Liver (tissue), 9 donors: ENCODE results near the gene CDH9. TPM values are rescaled to one million over a fixed set of nuclear protein-coding genes. Genes with fewer than 3 reads are reported as not detected.

ENCODE experiments used
- DNase-seq: peaks from one replicate; pipeline ENCODE4 v3.0.0-alpha.2; 2017; ENCODE audit warnings: low spot score
- H3K27ac ChIP-seq, 2 donors: one replicate each; pipeline ENCODE4 v1.7.0; 2013; ENCODE audit warnings: inconsistent platforms in 2 of 2, low read length in 2 of 2, control low read depth in 1 of 2, low read depth in 1 of 2, mild to moderate bottlenecking in 1 of 2
- H3K27me3 ChIP-seq, 4 donors: one replicate each; pipeline versions ENCODE4 v1.6.1 to v1.7.0; 2013; ENCODE audit warnings: low read length in 3 of 4, inconsistent platforms in 1 of 4, mild to moderate bottlenecking in 1 of 4, moderate library complexity in 1 of 4; ENCODE audit not compliant: control insufficient read depth in 4 of 4, insufficient read depth in 4 of 4
- H3K36me3 ChIP-seq, 4 donors: one replicate each; pipeline versions ENCODE4 v1.6.1 to v1.7.0; 2013; ENCODE audit warnings: low read length in 3 of 4, mild to moderate bottlenecking in 3 of 4, low read depth in 1 of 4, moderate library complexity in 1 of 4; ENCODE audit not compliant: control insufficient read depth in 4 of 4, insufficient read depth in 3 of 4
- H3K4me1 ChIP-seq, 4 donors: one replicate each; pipeline versions ENCODE4 v1.6.1 to v1.7.0; 2013; ENCODE audit warnings: low read length in 3 of 4, mild to moderate bottlenecking in 3 of 4, moderate library complexity in 1 of 4; ENCODE audit not compliant: control insufficient read depth in 4 of 4, insufficient read depth in 4 of 4
- H3K4me3 ChIP-seq, 3 donors: one replicate each; pipeline versions ENCODE4 v1.6.1 to v1.7.0; 2013; ENCODE audit warnings: low read length in 3 of 3, control low read depth in 1 of 3, low read depth in 1 of 3, mild to moderate bottlenecking in 1 of 3
- H3K9ac ChIP-seq, 2 donors: one replicate each; pipeline ENCODE4 v1.7.0; 2013; ENCODE audit warnings: low read length in 2 of 2, mild to moderate bottlenecking in 2 of 2, moderate library complexity in 2 of 2, control low read depth in 1 of 2, low read depth in 1 of 2
- H3K9me3 ChIP-seq, 4 donors: one replicate each; pipeline versions ENCODE4 v1.6.1 to v1.7.0; 2013; ENCODE audit warnings: low read length in 3 of 4; ENCODE audit not compliant: control insufficient read depth in 4 of 4
- ATF3 ChIP-seq: IDR thresholded peaks from 2 replicates; pipeline ENCODE4 v1.6.1; 2016; ENCODE audit warnings: antibody characterized with exemption
- EGR1 ChIP-seq, 2 donors: IDR thresholded peaks; 2 replicates each; pipeline ENCODE4 v1.6.1; 2016 to 2018; ENCODE audit warnings: antibody characterized with exemption in 2 of 2, low read depth in 2 of 2
- FOXA1 ChIP-seq: IDR thresholded peaks from 2 replicates; pipeline ENCODE4 v1.6.1; 2016; ENCODE audit warnings: antibody characterized with exemption
- FOXA2 ChIP-seq: IDR thresholded peaks from 2 replicates; pipeline ENCODE4 v1.6.1; 2016; ENCODE audit warnings: antibody characterized with exemption
- GABPA ChIP-seq, 2 donors: IDR thresholded peaks in 1 of 2; conservative IDR thresholded peaks in 1 of 2; 2 replicates each; pipeline ENCODE4 v1.6.1; 2016; ENCODE audit warnings: antibody characterized with exemption in 2 of 2, mild to moderate bottlenecking in 1 of 2, moderate library complexity in 1 of 2
- HNF4A ChIP-seq, 2 donors: conservative IDR thresholded peaks; 2 replicates each; pipeline ENCODE4 v1.6.1; 2016; ENCODE audit warnings: antibody characterized with exemption in 2 of 2, mild to moderate bottlenecking in 2 of 2
- JUND ChIP-seq, 2 donors: IDR thresholded peaks; 2 replicates each; pipeline ENCODE4 v1.6.1; 2016; ENCODE audit warnings: antibody characterized with exemption in 2 of 2
- MAX ChIP-seq: IDR thresholded peaks from 2 replicates; pipeline ENCODE4 v1.6.1; 2016; ENCODE audit warnings: antibody characterized with exemption
- RAD21 ChIP-seq, 2 donors: IDR thresholded peaks; 2 replicates each; pipeline ENCODE4 v1.6.1; 2016; ENCODE audit warnings: antibody characterized with exemption in 2 of 2, mild to moderate bottlenecking in 2 of 2
- RXRA ChIP-seq, 2 donors: IDR thresholded peaks; 2 replicates each; pipeline ENCODE4 v1.6.1; 2017 to 2018; ENCODE audit warnings: antibody characterized with exemption in 2 of 2, mild to moderate bottlenecking in 1 of 2
- SP1 ChIP-seq: IDR thresholded peaks from 2 replicates; pipeline ENCODE4 v1.6.1; 2018; ENCODE audit warnings: antibody characterized with exemption, mild to moderate bottlenecking
- YY1 ChIP-seq: IDR thresholded peaks from 2 replicates; pipeline ENCODE4 v1.6.1; 2016; ENCODE audit warnings: antibody characterized with exemption, mild to moderate bottlenecking
- WGBS: extraction: QIAGEN DNeasy Blood & Tissue Kit; methylation state at CpG from one replicate; pipeline ENCODE4 v1.1.7; 2013; 5-methylcytosine and 5-hydroxymethylcytosine counted together
- polyA plus RNA-seq, 2 donors: library from polyadenylated mRNA; stranded (reverse) in 1 of 2; unstranded in 1 of 2; fragments of 200-250 nt in 1 of 2; fragments of >200 nt in 1 of 2; fragmentation: Nextera tagmentation in 1 of 2; extraction: Ambion mirVana in 1 of 2; gene quantifications; one replicate each; pipeline versions ENCODE4 v1.2.1 to v1.2.3, GENCODE V29; 2013 to 2015
- total RNA-seq, 2 donors: library from RNA; depleted of rRNA; stranded (reverse); fragments of >200 nt; gene quantifications; one replicate each; pipeline ENCODE4 v1.2.3, GENCODE V29; 2014
- TF ChIP-seq, protein P1 (sequence below): IDR thresholded peaks from 2 replicates; pipeline ENCODE4 v1.6.1; 2016; ENCODE audit warnings: antibody characterized with exemption
- TF ChIP-seq, protein P2 (sequence below): fragments of 150-350 bp; IDR thresholded peaks from 2 replicates; pipeline ENCODE4 v1.5.1; 2017; ENCODE audit warnings: improper control_type of control experiment, low read depth, low read length; ENCODE audit not compliant: missing input control
- TF ChIP-seq, protein P3 (sequence below): IDR thresholded peaks from 2 replicates; pipeline ENCODE4 v1.6.1; 2016; ENCODE audit warnings: antibody characterized with exemption, mild to moderate bottlenecking
- donor health status: healthy.
- donor health status: healthy.
- donor health status: healthy.
- donor health status: healthy.
- donor health status: healthy.

CDH9 gene
- total and polyA plus RNA-seq, 4 donors: not detected

- TF ChIP-seq MAX: no peak
- TF ChIP-seq, protein P1, sequence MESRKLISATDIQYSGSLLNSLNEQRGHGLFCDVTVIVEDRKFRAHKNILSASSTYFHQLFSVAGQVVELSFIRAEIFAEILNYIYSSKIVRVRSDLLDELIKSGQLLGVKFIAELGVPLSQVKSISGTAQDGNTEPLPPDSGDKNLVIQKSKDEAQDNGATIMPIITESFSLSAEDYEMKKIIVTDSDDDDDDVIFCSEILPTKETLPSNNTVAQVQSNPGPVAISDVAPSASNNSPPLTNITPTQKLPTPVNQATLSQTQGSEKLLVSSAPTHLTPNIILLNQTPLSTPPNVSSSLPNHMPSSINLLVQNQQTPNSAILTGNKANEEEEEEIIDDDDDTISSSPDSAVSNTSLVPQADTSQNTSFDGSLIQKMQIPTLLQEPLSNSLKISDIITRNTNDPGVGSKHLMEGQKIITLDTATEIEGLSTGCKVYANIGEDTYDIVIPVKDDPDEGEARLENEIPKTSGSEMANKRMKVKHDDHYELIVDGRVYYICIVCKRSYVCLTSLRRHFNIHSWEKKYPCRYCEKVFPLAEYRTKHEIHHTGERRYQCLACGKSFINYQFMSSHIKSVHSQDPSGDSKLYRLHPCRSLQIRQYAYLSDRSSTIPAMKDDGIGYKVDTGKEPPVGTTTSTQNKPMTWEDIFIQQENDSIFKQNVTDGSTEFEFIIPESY: no peak
These were observed 166.0 kb downstream of the CDH9 start (continued) for GRCh38 chr5:26872337-26872736.

DNA sequence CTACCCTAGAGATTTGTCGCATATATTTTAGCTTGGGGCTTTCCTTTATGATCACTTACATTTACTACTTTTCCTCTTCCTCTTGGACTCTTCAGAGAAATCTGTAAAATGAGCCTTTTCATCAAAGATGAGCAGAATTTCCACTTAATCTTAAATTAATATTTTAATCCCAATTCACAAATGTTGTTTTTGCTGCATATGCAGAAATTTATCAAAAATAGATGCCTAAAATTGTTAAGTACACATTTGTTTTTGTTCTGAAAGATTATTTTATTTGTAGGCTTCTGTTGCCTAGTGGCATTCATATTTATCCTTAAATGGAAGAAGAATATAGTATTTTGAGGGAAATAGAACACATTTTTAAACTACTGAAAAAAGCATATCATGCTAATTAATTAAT lies 168.6 kb downstream of the CDH9 start:
- Histone ChIP-seq H3K4me3 (no peak overlapping the region), H3K9ac (no peak overlapping the region), H3K4me1 (no peaks in the 10 kb centered on the region), H3K9me3 (no peaks in the 10 kb centered on the region), H3K36me3 (no peaks in the 10 kb centered on the region), H3K27ac (no peak overlapping the region), H3K27me3 (no peaks in the 10 kb centered on the region)
- TF ChIP-seq SP1 (no peak), ATF3 (no peak), FOXA2 (no peak), HNF4A (conservative IDR thresholded peaks at IDR 0.05) (no peak), RAD21 (IDR thresholded peaks at IDR 0.05) (no peak), MAX (no peak), GABPA (IDR thresholded peaks at IDR 0.05 in 1 of 2, conservative IDR thresholded peaks at IDR 0.05 in 1 of 2) (no peak), JUND (IDR thresholded peaks at IDR 0.05) (no peak)
- TF ChIP-seq, protein P1: no peak
- TF ChIP-seq, protein P2, sequence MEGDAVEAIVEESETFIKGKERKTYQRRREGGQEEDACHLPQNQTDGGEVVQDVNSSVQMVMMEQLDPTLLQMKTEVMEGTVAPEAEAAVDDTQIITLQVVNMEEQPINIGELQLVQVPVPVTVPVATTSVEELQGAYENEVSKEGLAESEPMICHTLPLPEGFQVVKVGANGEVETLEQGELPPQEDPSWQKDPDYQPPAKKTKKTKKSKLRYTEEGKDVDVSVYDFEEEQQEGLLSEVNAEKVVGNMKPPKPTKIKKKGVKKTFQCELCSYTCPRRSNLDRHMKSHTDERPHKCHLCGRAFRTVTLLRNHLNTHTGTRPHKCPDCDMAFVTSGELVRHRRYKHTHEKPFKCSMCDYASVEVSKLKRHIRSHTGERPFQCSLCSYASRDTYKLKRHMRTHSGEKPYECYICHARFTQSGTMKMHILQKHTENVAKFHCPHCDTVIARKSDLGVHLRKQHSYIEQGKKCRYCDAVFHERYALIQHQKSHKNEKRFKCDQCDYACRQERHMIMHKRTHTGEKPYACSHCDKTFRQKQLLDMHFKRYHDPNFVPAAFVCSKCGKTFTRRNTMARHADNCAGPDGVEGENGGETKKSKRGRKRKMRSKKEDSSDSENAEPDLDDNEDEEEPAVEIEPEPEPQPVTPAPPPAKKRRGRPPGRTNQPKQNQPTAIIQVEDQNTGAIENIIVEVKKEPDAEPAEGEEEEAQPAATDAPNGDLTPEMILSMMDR: no peak
- WGBS: 85% methylated on average over 1 of the region's 1 CpG
- DNase-seq: no peak

DNA sequence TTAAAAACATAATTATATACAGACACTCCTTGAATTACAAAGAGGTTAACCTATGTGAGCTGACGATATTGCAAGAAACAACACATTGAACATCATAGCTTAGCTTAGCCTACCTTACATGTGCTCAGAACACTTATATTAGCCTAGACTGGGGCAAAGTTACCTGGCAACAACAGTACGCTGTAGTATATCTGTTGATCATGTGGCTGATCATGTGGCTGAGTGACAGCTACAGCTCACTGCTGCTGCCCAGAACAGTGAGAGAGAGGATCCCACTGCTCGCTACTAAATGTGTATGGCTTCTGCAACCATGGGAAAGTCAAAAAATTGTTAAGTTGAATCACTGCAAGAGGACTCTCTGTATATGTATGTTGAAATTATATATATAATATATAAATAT lies 169.9 kb downstream of the CDH9 start:
- H3K4me3 ChIP-seq: no peak overlapping the region
- H3K36me3 ChIP-seq: no peaks in the 10 kb centered on the region
- H3K9ac ChIP-seq: no peak overlapping the region
- H3K4me1 ChIP-seq: no peaks in the 10 kb centered on the region
- no peak for DNase-seq
- no peaks in the 10 kb centered on the region for H3K9me3 ChIP-seq
- WGBS: 87% methylated on average over 3 of the region's 3 CpGs
- H3K27me3 ChIP-seq: no peaks in the 10 kb centered on the region
- no peak overlapping the region for H3K27ac ChIP-seq
- TF ChIP-seq EGR1 (IDR thresholded peaks at IDR 0.05; ENCODE audit: low read depth in 2 of 2): no peak
- no peak for TF ChIP-seq FOXA2
- TF ChIP-seq SP1: no peak
- TF ChIP-seq, protein P2: no peak
- TF ChIP-seq, protein P3, sequence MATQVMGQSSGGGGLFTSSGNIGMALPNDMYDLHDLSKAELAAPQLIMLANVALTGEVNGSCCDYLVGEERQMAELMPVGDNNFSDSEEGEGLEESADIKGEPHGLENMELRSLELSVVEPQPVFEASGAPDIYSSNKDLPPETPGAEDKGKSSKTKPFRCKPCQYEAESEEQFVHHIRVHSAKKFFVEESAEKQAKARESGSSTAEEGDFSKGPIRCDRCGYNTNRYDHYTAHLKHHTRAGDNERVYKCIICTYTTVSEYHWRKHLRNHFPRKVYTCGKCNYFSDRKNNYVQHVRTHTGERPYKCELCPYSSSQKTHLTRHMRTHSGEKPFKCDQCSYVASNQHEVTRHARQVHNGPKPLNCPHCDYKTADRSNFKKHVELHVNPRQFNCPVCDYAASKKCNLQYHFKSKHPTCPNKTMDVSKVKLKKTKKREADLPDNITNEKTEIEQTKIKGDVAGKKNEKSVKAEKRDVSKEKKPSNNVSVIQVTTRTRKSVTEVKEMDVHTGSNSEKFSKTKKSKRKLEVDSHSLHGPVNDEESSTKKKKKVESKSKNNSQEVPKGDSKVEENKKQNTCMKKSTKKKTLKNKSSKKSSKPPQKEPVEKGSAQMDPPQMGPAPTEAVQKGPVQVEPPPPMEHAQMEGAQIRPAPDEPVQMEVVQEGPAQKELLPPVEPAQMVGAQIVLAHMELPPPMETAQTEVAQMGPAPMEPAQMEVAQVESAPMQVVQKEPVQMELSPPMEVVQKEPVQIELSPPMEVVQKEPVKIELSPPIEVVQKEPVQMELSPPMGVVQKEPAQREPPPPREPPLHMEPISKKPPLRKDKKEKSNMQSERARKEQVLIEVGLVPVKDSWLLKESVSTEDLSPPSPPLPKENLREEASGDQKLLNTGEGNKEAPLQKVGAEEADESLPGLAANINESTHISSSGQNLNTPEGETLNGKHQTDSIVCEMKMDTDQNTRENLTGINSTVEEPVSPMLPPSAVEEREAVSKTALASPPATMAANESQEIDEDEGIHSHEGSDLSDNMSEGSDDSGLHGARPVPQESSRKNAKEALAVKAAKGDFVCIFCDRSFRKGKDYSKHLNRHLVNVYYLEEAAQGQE: no peak
- no peak for TF ChIP-seq RXRA (IDR thresholded peaks at IDR 0.05)
- no peak for TF ChIP-seq RAD21 (IDR thresholded peaks at IDR 0.05)
- TF ChIP-seq ATF3: no peak
- TF ChIP-seq GABPA (IDR thresholded peaks at IDR 0.05 in 1 of 2, conservative IDR thresholded peaks at IDR 0.05 in 1 of 2): no peak
- TF ChIP-seq HNF4A (conservative IDR thresholded peaks at IDR 0.05): no peak
- no peak for TF ChIP-seq MAX
- no peak for TF ChIP-seq YY1
- TF ChIP-seq FOXA1: no peak
- TF ChIP-seq JUND (IDR thresholded peaks at IDR 0.05): no peak
